Fibroblast of pulmonary artery (primary cell): ENCODE measurements around the gene P2RX1.

ENCODE experiments used
- DNase-seq: peaks from one replicate; pipeline ENCODE4 v3.0.0-alpha.2; 2010; ENCODE audit warnings: low read depth
- H3K4me3 ChIP-seq: replicated peaks from 2 replicates; pipeline ENCODE4 v1.5.1; 2011; ENCODE audit warnings: low read depth, mild to moderate bottlenecking, control low read depth, low read length, moderate library complexity
- CTCF ChIP-seq: IDR thresholded peaks from 2 replicates; pipeline ENCODE4 v1.5.1; 2011; ENCODE audit warnings: mild to moderate bottlenecking, control low read depth, low read length, inconsistent platforms; ENCODE audit errors: missing control alignments

P2RX1 gene

DNA sequence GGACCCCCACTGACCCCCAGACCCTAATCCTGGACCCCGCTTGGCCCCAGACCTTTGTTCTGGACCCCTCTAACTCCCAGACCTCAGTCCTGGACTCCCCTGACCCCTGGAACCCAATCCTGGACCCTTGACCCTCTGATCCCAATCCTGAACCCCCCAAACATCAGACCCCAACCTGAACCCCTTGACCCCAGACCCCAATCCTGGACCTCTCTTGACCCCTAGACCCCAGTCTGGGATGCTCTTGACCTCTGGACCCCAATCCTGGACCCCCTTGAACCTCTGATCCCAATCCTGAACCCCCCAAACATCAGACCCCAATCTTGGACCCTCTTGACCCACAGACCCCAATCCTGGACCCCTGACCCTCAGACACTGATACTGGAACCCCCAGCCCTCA lies 13.5 kb upstream of the P2RX1 start:
- no peak for TF ChIP-seq CTCF
- DNase-seq = no peak

GRCh38 chr17:3929181-3929580 lies 12.9 kb upstream of the P2RX1 start:
- DNase-seq = no peak
- TF ChIP-seq CTCF = no peak
- no peak overlapping the region for H3K4me3 ChIP-seq

More for the DNA sequence above, 13.5 kb upstream of the P2RX1 start:
- H3K4me3 ChIP-seq = no peak overlapping the region

DNA sequence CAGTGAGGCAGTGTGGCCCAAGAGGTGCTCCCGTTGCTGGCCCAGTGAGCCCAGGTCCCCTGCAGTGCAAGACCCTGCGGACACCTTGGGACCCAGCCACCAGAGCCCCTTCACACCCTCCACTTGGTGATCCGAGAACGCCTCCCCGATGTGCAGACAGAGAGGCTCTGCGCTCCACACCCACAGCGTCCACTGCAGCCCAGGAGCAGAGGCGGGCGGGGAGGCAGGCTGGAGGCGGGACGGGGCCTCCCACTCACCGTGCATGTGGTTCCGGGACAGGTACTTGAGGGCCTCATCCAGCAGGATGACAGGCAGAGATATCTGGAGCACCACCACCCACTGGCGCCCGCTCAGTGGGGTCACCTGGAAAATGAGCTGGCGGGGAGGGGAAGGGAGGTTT lies 12.1 kb upstream of the P2RX1 start:
- DNase-seq = no peak
- H3K4me3 ChIP-seq = no peak overlapping the region
- TF ChIP-seq CTCF = no peak

DNA sequence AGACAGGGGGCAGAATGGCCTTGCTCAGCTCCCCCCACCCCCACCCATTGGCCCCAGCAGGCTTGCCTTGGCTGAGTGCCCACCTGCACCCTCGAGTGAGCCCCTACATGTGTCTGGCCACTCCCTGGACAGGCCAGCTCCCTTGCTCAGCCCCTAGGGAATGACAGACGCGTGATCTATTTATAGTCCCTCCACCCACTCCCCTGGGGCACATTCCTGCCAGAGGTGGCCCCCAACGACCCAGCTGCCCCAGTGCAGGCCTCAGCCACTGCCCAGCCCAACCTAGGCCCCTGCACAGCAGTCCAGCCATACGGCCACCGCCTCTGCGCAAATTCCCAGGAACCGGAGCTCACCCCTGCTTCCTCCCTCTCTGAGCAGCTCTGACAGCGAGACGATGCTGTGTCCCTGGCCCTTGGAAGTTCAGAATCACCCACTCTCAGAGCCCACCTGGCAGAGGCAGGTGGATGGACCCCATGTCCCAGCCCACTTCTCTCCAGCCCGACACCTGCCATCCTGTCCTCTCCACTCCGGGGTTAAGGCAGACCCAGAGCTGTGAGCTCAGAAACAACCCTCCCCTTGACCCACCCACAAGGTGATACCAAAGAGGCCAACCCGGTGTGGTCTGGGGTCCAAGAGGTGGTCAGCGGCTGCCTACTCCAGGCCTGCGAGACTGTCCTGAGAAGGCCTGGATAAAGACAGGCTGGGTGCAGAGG lies 11.5 kb upstream of the P2RX1 start:
- no peak for TF ChIP-seq CTCF
- no peak for DNase-seq
- H3K4me3 ChIP-seq = no peak overlapping the region

GRCh38 chr17:3926860-3927627 lies 10.8 kb upstream of the P2RX1 start:
- H3K4me3 ChIP-seq = no peak overlapping the region
- TF ChIP-seq CTCF = no peak
- no peak for DNase-seq

- no peak for TF ChIP-seq CTCF
- H3K4me3 ChIP-seq = no peak overlapping the region
- no peak for DNase-seq
These were observed 9.6 kb upstream of the P2RX1 start for GRCh38 chr17:3925684-3926485.
